Right renal pelvis (tissue), 4 donors: ENCODE results near the gene KSR1. TPM values are rescaled to one million over a fixed set of nuclear protein-coding genes. Genes with fewer than 3 reads are reported as not detected.

ENCODE experiments used
- DNase-seq, 4 donors: peaks; one replicate each; pipeline ENCODE4 v3.0.0-alpha.2; 2013; ENCODE audit warnings: low read depth in 4 of 4, low spot score in 3 of 4, missing footprints in 1 of 4
- polyA plus RNA-seq, 4 donors: library from polyadenylated mRNA; unstranded; fragments of 120-200 nt; gene quantifications; one replicate each; pipeline ENCODE4 v1.2.1, GENCODE V29; 2013; ENCODE audit not compliant: insufficient read length in 4 of 4

The KSR1 gene
- polyA plus RNA-seq, 4 donors = 41.7 to 54.6 (median 48.1) TPM

DNA sequence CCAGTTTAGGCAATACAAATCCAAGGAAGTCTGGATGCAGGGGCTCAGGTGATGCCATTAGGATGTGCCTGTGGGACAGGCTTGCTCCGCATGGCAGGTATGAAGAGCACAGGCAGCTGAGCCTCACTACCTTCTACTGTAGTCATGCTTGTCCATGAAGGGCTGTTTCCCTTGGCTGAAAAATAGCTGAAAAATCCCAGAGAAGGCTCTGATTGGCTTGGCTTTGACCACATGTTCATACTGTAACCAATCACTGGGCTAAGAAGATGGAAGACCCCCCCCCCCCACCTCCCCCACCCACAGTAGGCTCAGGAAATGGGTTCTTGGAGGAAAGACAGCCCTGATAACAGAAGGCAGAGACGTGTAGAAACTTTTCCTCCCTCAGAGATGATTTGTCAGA is 108.2 kb downstream of the KSR1 start:
- no peak for DNase-seq

DNA sequence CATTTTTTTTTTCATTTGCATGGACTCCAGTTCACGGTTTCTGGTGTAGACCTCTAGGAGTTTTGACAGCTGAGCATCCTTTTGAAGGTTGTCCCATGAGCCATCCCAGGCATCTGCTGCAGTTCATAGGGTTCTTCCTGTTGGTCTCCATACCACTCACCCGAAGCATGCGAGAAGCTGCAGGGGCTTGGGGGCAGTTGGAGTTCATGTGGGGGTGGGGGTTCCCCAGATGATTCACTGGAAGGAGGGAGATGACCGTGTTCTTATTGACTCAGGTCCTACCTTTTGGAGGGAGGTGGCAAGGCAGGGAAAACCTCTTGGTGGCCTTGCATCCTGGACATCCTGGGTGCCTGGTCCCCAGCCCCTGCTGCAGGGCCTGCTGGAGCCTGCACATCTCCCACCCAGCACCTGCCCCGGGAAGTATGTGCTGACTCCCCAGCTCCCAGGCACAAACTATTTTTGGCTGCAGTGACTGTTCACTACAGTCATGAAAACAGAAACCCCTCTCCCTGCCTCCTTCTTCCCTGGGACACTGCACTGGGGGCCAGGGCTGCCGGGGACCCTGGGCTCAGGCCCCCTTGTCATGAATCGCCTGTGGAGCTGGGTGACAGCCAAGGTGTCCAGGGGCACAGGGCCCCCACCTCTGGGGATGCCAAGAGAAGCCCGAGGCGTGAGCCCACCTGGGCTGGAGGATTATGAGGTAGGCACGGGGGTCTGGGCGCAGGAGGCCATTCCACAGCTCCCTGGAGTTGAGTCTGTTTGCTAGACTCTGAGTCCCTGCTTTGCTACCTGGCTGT is 109.8 kb downstream of the KSR1 start:
- no peak for DNase-seq

DNA sequence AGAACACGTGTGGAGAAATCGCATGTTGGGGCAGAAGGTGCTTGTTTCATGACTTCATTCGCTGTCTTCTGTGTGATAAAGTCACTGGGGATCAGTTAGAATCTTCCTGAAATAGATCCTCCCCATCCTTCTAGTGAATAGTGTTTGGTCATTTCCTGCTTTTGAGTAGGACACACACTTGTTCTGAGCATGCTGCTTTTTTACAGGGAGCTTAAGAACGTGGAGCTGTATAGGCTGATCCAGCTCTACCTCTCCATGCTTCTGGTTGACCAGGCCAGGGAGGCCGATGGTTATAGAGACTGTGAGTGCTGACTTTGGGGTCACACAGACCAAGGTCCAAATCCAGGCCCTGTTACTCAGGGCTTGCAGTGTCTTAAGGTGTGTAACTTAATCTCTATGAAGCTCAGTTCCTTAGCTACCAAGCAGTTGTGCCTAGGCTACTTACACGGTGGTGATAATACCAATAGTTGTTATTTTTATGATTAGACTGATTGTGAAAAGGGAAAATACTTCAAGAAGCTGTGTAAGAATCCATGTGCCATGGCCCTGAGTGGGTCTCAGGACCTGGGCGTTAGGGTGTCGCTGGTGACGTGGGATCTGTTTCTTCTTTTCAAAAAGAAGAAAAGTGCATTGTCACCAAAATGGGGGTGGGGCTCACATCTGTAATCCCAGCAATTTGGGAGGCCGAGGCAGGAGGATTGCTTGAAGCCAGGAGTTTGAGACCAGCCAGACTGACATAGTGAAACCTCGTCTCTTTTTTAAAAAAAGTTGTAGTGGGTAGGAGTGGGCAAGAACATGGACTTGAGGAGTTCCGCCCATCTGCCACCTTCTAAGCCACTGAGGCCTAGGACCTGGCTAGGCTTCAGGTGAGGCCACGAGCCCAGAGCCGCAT is 110.7 kb downstream of the KSR1 start:
- no peak for DNase-seq

DNA sequence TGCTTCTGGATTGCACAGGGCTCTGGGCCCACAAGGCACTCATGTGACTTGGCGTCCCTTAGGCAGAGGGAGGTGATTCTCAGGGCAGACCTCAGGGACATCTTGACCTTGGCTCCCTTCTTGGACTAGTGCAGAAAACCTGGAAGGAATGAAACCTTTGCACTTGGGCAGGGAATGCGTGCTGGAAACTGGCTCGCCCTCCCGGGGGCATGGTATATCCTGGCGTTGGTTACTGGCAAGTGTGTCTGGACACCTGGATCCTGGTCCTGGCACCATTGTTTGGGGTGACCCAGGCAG is 111.3 kb downstream of the KSR1 start:
- no peak for DNase-seq

DNA sequence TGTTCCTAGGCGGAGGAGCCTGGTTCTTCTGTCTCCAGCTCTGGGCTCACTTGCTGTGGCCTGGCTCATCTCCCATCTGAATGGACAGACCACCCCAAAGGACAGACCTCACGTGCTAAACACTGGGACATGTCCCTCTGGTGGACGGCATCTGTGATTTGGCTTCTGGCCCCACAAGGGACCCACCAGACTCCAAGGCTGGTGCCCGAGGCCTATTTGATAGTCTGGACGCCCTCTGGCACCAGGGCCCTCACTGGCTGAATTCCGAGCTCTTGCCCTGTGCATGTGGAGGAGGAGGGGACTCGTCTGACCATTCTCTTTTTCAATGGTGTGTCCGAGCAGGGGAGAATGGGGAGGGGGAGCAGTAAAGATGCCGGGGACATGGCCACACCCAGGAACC is 112.0 kb downstream of the KSR1 start:
- no peak for DNase-seq

DNA sequence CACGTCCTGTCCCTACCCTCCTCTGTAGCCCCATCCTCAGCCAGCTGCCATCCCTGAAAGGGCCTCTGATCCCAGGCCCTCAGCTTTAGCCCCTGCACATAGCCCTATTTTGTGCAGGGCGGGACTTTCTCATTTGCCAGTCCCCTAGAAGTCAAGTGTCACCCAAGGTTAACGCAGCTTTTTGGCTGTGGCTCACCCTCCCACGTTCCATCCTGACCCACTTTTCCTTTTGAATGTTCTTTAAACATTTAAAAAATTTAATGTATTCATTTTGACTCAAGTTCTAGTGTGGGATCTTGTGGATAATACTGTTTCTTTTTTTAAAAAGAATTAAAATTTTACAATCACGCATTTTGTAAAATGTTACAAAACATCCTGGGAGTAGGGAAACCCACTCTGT is 112.6 kb downstream of the KSR1 start:
- DNase-seq = no peak

DNA sequence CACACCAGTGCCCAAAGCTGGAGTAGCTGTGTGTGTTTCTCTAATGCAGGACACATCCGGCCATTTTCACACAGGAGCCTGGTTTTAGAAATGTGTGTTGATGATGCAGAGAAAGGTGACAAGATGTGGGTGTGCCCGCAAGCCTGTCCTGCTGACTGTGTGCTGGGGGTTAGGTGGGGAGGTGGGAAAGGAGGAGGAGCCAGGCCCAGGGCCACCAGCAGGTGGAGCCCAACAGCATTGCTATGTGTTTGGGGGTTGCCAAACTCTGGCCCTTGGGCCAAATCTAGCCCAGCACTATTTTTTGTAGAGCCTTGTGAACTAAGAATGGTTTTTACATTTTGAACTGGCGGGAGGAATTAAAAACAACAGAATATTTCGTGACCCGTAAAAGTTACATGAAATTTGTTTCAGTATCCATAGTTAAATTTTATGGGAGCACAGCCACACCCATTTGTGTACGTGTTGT is 113.0 kb downstream of the KSR1 start:
- DNase-seq = no peak

DNA sequence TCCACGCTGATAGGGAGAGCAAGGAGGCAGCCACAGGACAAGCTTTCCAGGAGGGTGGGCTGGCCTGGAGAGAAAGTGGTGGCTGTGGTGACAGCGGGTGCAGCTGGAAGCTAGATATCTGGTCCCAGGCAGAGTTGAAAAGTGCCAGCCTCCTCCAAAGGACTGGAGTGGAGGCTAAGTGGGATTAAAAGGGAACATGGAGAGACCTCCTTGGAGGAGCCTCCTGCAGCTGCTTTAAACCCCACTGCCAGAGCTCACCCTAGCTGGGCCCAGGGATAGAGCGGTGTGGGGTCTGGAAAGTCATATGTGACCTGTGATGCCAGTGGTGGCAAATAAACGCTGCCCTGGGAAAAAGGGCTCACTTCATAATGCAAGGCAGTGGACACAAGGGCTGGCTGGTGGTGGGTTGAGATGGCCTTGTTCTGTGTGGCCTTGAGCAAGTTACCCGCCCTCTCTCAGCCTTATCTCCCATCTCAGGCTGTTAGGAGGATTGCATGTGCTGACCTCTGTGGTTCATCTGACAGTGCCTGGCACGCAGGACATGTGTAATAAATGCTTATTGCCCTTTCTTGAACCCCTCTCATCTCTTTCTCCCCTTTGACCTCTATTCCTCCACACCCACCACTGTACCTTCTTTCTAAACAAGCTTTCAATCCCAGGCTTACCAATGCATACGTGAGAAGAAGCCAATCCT is 113.8 kb downstream of the KSR1 start:
- DNase-seq = no peak

DNA sequence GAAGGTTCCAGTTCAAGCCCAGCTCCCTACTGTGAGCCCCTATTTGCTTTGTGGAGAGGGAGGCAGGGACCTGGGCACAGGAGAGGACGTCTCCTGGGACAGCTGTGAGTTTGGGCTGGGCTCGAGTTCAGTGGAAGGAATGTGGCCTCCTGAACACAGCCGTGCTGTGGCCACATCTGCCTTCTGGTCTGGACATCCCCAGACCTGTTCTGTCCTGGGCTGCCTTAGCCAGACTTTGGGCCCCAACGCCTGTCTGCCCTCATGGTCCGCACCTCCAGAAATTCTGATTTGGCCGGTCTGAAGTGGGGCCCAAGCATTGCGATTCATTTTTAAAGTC is 114.3 kb downstream of the KSR1 start:
- no peak for DNase-seq

DNA sequence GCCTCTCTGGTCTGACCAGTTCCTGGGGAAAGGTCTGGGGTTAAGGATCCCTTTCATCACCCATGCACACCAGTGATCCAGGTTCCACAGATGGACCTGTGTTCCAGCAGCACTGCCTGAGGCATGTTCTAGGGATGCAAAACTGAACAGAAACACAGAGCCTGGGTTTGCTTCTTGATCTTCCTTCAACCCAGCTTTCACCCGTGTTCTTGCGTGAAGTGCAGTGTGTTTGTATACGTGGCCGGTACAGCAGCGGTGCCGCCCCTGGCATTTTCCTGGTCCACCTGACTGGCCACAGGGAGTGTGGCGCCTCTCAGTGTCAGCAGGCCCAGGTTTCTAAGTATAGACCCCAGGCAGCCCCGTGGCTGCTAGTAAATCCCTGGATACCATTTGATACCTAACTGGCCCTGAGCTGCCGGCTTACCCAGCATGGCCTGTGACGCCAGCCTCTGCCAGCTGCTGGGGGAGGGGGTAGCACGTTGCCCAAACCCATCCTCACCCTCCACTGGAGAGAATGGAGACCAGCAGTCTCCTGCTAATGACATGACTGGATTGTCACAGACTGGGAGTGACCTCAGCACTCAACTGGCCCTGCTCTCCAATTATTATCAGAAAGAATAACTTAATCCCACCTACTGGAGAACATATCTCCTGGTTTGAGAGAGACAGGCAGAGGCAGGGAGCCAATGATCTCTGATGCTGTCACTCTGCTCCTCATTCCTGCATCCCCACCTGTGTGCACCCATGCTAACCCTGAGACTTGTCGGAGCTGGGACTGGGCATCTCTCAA is 115.5 kb downstream of the KSR1 start:
- DNase-seq = no peak

DNA sequence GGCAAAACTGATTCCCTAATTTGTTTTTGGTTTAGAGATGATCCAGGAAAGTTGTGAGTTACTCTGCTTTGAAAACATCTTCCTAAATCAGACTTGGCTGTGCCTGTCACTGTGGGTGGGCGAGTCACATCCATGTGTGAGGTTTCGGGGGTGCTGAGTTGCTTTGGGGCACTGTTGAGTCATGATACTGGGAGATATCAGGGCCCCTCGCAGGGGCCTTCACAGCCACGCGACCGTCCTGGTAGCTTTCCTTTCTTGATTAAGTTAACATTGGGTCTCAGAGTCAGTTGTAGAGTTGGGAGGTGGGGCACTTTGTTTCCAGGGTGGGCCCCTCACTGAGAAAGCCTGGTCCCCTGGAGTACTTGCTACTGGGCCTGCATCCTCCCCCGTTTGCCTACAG is 116.4 kb downstream of the KSR1 start:
- DNase-seq = no peak

DNA sequence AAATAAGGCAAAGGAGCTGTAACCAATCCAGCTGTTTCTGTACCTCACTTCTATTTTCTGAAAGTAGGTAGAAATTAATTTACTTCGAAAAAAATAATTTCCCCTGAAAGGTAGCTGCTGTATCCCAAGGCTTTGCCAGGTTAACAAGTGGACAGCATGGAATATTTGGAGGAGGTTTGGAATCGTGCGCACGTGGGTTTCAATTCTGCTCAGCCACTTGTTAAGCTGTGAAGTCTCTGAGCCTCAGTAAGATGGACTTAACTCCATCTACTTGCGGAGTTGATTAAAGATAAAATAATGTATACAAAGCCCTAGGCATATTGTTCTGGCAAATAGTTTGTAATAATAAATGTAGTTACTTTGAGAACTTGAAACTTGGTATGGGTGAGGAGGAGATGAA is 117.3 kb downstream of the KSR1 start:
- DNase-seq = no peak

DNA sequence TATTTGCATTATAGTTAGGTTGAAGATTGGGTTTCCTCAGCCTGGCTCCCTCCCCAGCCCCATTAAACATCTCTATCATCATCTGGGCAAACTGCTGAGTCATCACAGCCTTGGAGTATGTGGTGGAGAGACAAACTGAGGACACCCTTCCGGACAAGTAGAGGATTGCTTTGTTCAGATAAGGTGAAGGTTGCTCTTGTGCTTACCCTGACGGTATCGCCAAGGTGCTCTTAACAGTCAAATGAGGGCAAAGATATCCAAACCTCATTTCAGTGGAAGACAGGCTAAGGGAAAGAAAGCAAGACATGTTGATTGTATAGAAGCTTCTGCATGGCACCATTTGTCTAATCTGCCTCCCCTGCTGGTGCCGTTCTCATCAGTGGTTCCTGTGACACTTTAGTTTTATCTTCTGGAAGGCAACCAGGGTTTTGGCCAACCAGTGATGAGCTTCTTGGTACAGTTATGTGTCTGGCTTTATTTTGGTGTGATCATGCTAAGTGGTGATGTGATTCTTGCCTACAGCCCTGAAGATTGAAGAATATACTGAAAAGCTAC is 117.8 kb downstream of the KSR1 start:
- DNase-seq = no peak

DNA sequence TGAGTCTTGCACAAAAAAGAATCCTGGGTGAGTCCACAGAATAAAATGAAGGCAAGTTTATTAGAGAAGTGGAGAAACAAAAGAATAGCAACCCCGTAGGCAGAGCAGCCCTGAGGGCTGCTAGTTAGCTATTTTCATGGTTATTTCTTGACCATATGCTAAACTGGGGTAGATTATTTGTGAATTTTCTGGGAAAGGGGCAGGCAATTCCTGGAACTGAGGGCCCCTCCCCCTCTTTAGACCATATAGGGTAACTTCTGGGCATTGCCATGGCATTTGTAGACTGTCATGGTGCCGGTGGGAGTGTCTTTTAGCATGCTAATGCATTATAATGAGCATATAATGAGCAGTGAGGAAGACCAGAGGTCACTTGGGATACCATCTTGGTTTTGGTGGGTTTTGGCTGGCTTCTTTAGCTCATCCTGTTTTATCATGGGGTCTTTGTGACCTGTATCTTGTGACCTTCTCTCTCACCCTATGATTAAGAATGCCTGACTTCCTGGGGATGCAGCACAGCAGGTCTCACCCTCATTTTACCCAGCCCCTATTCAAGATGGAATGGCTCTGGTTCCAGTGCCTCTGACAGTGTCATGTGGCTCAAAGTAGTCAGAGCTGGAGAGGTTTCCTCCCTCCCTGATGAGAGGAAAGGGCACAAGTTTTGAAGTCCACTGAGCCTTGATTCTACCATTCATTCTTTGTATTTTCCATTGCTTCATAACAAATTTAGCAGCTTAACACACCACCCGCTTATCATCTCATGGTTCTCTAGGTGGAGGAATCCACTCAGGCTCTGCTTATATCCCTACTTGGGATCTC is 119.1 kb downstream of the KSR1 start:
- no peak for DNase-seq

DNA sequence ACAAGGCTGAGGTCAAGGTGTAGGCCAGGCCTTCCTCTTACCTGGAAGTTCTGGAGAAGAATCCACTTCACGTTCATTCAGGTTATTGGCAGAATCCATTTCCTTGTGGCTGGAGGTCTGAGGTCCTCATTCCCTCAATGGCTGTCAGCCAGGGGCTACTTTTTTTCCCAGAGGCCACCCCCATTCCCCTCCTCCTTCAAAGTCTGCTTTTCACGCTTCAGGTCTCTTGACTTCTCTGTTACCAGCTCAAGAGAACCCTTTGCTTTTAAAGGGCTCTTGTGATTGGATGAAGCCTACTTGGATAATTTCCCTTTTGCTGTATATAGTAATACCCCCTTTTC is 119.6 kb downstream of the KSR1 start:
- no peak for DNase-seq

DNA sequence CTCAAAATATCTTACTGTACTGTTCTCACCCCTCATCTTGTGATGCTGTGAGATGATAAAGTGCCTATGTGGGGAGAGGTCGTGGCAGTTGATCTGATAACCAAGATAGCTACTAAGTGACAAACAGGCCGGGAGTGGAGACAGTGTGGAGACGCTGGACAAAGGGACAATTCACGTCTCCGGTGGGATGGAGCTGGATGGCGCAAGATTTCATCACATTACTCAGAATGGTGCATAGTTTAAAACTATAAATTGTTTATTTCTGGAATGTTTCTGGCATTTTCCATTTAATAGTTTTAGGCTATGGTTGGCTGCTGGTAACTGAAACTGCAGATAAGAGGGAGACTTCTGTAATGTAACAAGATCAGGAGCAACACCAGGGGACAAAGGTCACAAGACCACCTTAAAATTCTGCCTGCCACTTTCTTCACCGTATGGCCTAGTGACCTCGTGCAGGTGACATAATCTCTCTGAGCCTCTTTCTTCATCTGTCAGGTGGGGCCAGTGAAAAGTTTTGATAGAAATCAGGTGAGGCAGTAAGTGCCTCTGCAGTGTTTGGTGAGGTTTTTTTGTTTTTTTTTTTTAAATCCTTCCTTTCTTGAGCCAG is 120.3 kb downstream of the KSR1 start:
- no peak for DNase-seq

DNA sequence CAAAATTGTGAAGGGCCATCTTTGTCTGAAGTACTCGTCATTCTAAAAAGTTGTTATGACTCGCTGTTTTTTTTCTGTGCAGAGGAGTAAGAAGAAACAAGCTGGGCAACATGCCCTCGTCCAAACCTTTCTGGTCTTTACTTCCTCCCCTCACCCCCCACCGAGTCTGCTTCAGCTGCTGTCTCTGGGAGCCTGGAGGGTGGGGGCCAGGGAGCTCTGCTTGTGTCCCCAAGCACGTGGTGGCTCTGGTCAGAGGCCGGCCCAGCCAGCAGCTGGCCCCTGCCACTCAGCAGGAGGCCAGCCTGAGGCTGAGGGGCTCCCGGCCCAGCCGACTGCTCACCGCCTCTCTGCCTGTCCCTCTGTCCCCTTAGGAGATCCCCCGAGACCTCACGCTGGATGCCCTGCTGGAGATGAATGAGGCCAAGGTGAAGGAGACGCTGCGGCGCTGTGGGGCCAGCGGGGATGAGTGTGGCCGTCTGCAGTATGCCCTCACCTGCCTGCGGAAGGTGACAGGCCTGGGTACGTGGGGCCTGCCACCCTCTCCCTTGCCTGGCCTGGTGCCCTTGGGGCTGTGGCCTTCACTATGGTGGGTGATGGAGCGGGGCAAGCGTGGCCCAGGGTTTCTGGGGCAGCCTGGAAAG is 121.0 kb downstream of the KSR1 start:
- no peak for DNase-seq

DNA sequence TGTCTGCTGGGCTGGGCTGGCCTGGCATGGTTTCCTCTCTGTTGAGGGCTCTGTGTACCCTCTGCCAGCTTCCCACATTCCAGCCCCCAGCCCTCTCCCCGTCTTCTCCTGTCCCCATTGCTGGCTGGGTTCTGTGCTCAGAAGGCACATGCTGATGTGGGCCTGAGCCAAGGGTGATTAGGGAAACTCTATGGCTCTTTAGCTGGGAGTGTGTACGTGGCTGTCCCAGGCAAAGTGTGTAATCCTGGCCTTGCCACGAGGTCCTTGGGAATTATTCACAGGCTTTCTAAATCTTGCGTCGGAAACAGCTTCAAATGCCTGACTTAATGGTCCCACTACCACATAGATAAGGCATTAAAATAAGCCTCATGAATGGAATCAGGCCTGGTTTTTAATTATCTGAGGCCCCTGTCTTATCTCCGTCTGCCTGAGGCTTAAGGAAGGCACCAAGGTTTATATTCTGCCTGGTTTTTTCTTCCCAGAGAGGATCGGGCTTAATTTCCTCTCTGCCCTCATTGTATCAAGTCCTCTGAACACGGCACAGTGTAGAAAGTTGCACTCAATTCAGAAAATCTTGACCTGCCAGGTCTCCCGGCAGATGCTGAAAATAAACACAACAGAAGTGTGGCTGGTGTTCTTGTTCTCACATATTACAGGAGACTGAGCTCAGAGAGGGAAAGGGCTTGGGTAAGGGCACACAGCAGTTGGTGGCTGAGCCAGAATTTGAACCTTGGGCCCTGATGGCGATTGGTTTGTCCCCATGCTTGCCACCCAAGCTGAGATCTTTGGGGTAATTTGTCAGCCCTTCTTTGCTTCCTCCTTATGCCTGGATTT is 121.9 kb downstream of the KSR1 start:
- DNase-seq = no peak
